UCSD-AML1 (cell line): ENCODE results near the gene LHX8.
"Not testable (repeated sequence)": the region's sequence is repeated elsewhere in the genome, so short reads cannot be mapped to it uniquely, and the experiment has no call there.

Source experiments
- DNase-seq: peaks from one replicate; lab custom pipeline; 2025; ENCODE audit not compliant: unreplicated experiment; lab: John Stamatoyannopoulos, UW

LHX8 gene

GRCh38 chr1:75132812-75133619, 1.2 kb upstream of the LHX8 start:
- no peak for DNase-seq

DNA sequence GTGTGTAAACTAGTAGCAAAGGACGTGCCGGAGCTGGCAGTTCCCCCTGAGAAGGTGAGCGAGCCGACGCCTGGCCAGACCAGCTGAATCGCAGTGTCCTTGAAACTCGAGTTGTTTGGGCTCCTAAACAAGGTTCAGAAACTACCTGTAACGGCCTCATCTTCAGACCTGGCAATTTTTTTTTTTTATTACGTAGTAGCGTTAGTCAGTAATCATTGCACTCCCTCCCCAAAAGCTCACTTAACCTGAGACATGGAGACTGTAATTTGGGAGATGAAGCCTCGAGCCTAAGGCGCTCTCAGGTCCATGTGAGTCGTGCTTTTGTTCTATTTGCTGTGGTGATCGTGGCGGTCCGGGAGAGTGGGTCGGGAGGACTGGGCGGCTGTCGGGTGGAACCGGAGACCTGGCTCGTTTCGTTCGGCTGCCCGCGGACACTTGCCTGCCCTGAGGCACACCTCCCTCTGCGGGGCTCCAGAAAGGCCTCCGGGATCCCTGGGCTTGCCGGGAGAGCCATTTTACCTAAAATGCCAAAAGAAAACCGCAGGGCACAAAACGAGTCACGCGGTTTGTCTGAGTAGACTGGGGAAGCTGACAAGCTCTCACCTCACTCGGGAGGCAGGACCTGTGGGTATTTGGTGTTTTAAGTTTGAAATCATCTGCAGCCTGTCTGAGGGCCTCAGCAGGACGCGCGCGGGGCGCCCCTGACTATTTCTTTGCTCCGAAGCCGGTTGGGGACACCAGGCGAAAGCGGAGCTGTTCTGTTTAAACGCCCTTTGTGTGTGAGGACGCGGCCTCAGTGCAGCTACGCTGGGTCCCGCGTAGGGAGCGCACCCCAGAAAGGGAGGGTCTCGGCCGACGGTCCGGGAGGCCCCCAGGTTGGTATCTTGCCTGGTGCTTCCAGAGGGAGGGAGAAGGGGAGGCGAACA, 722 bp downstream of the LHX8 start:
- DNase-seq: no peak

GRCh38 chr1:75135573-75136194, 1.5 kb downstream of the LHX8 start:
- DNase-seq: no peak

DNA sequence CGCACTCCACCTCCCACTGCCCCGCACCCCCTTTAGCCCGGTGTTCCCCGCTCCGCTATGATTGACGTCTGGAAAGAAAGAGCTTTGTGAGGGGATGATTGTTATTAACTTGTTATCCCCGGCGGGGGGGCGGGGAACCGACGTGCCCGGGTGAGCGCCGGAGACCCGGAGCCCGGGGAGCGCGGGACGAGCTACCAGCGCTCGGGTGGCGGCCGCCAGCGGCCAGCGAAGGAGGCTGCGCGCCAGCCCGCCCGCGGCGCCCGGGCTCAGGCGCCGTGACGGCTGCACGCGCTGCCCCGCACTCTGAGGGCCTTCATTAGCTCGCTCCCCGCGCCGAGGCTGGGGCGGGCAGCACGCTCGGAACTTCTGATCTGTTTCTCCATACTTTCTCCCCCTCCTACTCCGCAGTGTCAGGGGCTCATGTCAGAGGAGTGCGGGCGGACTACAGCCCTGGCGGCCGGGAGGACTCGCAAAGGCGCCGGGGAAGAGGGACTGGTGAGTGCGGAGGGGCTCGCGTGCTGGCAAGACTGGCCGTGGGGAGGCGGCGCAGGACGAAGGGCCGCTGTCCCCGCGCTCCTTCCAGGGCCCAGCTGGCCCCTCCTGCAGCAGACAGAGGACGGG, 2.1 kb downstream of the LHX8 start:
- DNase-seq: no peak

DNA sequence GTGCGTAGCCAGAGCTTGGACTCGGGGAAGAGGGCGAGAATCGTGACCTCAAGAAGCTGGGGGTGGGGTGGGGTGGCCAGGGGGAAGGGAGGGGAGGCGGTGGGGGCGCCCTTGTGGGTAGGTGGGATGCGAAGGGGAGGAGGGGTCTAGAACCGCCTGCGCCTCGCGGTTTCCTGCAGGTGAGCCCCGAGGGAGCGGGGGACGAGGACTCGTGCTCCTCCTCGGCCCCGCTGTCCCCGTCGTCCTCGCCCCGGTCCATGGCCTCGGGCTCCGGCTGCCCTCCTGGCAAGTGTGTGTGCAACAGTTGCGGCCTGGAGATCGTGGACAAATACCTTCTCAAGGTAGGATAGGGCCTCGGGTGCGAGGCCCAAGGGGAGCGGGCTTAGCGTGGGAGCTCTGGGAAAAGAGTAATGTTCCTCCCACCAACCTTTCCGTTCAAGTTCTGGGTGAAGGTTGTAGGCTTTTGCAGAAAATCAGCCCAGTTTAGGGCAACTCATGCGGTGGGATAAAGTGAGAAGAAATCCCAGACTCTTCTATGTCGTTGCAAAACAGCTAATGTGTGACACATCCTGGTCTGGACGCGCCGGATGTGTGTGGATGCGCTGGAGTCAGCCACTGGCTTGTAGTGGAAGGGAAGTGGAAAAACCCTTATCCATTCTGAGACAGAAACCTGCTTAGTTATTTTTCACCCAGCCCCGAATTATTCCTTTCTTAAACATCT, 2.9 kb downstream of the LHX8 start:
- DNase-seq: no peak

GRCh38 chr1:75152092-75152491, 17.9 kb downstream of the LHX8 start:
- no peak for DNase-seq

DNA sequence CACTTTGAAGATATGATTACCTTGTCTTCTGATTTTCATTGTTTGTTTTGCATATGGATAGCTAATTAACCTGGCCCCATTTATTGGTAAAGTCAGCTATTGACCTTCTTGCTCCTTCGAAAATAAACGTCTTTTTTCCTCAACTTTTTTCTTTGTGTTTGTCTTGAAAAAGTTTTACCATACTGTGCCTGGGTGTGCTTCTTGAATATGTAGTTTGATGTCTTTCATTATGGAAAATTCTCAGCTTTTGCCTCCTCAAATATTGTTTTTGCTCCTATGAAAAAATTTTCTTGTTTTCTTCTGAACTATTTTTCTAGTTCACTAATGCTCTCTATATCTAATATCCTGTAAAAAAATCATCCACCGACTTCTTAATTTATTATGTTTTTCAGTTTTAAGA, 25.0 kb downstream of the LHX8 start:
- DNase-seq: no peak

DNA sequence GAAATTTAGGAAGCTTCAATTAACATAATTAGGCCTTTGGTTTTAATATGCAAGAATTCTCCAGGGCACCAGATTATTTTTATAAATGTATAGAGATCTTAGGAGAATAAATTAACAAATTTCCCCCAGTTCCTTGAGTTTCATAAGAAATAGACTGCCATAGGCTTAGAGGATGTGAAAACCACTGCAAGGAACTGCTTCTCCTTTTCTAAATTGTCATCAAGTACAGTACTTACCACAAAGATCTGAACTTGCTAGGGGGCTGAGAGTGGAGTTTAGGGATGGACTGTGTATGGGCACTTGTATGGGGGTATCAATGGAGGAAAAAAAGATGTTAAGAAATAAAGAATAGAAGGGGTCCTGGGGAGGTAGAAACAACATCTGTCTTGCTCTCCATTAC, 31.1 kb downstream of the LHX8 start:
- no peak for DNase-seq

DNA sequence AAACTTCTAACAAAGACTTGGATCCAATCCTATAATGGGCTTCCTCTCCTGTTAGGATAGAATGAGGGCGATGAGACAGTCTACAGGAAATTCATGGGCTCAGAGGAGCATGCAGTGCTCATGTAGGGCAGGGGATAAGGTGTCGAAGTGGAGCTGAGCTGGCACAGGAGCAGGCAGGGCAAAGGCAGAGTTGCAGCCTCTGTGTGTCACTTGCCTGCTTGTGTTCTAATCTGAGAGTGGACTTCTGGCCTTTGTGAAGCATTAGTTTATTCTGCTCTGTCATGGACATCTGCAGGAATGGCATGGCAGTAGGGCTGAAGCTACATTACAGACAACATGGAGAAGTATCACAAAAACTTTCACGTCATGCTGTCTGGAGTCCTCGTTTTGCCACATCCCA, 32.6 kb downstream of the LHX8 start:
- no peak for DNase-seq

GRCh38 chr1:75170011-75170410, 35.8 kb downstream of the LHX8 start:
- no peak for DNase-seq

DNA sequence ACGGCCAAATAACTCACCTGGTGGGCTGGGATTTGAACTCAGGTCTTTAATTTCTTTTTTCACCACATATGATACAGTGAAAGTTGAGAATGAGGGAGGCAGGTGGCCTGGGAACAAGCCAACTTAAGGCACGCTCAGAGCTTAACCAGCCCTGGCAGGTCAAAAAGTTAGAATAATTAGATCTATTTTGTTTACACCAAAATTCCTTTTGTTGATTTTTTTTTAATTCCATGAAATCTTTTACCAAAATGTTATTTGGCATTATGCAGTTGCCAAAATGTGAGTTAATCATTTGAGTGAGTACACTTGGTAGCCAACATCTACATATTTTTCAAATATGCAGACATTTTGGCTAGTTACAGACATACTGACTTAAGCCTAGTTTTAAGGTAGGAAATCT, 36.8 kb downstream of the LHX8 start:
- DNase-seq: no peak

DNA sequence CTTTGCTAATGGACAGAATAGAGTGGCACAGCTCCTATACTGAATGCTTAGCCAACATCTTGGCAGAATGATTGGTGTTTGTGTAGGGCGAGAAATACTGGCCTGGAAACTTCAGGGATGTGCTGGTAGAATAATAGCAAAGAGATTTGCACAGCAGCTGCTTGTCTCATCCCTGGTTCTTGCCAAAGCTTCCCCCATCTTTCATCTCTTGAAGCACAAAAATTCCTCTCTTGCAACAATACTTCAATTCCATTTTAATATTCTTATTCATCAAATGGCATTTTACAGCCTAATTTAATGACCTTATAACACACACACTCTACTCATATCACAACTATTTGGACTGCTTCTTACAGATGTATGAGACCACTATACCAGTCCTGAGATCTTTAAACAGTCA, 37.7 kb downstream of the LHX8 start:
- DNase-seq: no peak

GRCh38 chr1:75172556-75172955, 38.4 kb downstream of the LHX8 start:
- no peak for DNase-seq

- no peak for DNase-seq
Observed at GRCh38 chr1:75174031-75174760, 40.0 kb downstream of the LHX8 start.

DNA sequence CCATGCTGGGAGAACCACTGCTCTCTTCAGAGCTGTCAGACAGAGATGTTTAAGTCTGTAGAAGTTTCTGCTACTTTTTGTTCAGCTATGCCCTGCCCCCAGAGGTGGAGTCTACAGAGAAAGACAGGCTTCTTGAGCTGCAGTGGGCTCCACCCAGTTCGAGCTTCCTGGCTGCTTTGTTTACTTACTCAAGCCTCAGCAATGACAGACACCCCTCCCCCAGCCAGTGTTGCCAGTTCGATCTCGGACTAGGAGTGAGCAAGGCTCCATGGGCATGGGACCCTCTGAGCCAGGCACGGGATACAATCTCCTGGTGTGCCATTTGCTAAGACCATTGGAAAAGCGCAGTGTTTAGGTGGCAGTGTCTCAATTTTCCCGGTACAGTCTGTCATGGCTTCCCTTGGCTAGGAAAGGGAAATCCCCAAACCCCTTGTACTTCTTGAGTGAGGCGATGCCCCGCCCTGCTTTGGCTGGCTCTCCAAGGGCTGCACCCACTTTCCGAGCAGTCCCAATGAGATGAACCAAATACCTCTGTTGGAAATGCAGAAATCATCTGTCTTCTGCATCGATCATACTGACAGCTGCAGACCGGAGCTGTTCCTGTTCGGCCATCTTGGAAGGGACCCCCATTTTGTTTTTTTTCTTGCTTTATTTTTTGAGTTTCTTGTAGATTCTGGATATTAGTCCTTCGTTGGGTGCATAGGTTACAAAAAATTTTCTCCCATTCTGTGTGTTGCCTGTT, 47.2 kb downstream of the LHX8 start:
- not testable (repeated sequence) for DNase-seq

DNA sequence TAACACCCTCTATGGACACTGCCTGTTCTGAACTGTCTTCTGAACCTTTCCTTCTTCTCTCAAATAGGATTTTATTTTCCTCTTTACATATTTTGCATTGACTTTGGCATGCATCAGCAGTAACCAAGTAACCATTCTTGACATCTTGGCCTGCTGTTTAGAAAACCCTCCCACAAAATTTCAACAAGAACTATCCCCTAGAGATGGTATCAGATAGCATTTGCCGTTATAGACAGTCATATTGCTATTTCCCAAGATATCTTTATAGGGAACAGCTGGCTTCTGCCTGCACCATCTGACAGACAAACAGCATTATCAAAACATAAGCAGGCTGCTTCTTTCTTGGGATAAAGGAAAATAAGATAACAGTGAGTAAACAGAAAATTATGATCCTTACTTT, 54.7 kb downstream of the LHX8 start:
- no peak for DNase-seq

DNA sequence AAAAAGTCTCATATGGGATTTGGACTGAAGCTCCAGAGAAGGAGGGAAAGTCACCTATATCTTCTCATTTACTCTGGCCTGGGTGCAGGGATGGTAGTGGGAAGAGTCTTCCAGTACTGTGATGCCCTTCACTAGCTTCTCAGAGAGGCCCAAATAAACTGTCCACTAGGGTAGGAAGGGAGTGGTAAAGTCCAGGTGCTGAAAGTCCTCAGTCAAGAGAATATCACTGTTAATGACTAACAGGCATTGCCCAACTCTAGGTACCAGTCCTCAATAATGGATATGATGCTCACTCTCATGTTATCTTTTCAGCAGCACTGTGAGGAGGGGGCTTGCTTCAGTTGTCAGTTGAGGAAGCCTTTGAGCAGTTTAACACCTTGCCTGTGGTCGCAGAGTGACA, 64.0 kb downstream of the LHX8 start:
- no peak for DNase-seq

DNA sequence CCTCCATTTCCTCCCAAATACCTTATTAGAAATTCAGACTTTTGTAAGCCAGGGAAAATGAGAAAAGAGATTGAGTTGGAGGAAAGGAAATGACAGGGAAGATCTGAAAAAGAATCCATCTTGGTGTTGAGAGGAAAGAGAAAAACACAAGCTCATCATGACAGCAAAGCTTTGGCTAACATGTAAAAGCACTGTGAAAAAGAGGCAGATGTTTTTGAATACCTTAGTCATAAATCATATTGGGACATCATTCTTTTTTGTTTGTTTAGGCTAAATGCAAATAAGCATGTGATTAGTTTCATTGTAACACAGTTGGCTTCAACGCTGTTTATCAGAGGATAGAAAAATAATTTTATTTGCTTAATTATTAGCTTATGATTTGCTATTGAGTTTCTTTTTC, 64.6 kb downstream of the LHX8 start:
- no peak for DNase-seq

GRCh38 chr1:75202751-75203150, 68.6 kb downstream of the LHX8 start:
- no peak for DNase-seq
